Body of pancreas (tissue), 4 donors: ENCODE data around the gene TMEM169. TPM values are rescaled to one million over a fixed set of nuclear protein-coding genes. Genes with fewer than 3 reads are reported as not detected.

Source experiments
- ATAC-seq: fragments of 150-250 bp; one replicate; pipeline ENCODE4 v1.9.1; 2016
- DNase-seq, 4 donors: peaks; one replicate each; pipeline ENCODE4 v3.0.0-alpha.2; 2019
- H3K27ac ChIP-seq, 4 donors: fragments of 200-600 bp; sonication (generic); 1 replicate in 3 of 4; 2 replicates in 1 of 4; pipeline versions ENCODE4 v1.5.1 to v1.6.1; 2016 to 2019; ENCODE audit warnings: mild to moderate bottlenecking in 1 of 4, mixed read lengths in 1 of 4, moderate library complexity in 1 of 4
- H3K27me3 ChIP-seq, 2 donors: fragments of 200-600 bp; sonication (generic); one replicate each; pipeline ENCODE4 v1.6.0; 2016; ENCODE audit warnings: mild to moderate bottlenecking in 1 of 2
- H3K36me3 ChIP-seq, 2 donors: fragments of 200-600 bp; sonication (generic); replicated peaks in 1 of 2; 2 replicates each; pipeline ENCODE4 v1.5.1; 2016; ENCODE audit warnings: low read depth in 2 of 2; ENCODE audit not compliant: insufficient read depth in 1 of 2
- H3K4me1 ChIP-seq: fragments of 200-600 bp; sonication (generic); one replicate; pipeline ENCODE4 v1.6.0; 2016
- H3K4me3 ChIP-seq, 2 donors: fragments of 200-600 bp; sonication (generic); 1 replicate in 1 of 2; 2 replicates in 1 of 2; pipeline ENCODE4 v1.5.1; 2016 to 2019
- H3K9me3 ChIP-seq, 3 donors: fragments of 200-600 bp; sonication (generic); 1 replicate in 2 of 3; 2 replicates in 1 of 3; pipeline ENCODE4 v1.5.1; 2016
- POLR2A ChIP-seq, 3 donors: fragments of 450-650 bp; IDR thresholded peaks; one replicate each; pipeline ENCODE4 v1.6.1; 2016; ENCODE audit warnings: antibody characterized with exemption in 3 of 3, mild to moderate bottlenecking in 2 of 3
- WGBS, 2 donors: methylation state at CpG; one replicate each; pipeline ENCODE4 v1.1.5; 2017; 5-methylcytosine and 5-hydroxymethylcytosine counted together
- intact Hi-C: fragments of 100-400 bp; cut with DNase I; formaldehyde crosslinking; loops from one replicate; pipeline ENCODE4 v1.15.1; 2023
- total RNA-seq, 2 donors: library from RNA; depleted of rRNA; stranded (reverse); fragments of >200 nt; gene quantifications; one replicate each; pipeline ENCODE4 v1.1.0, GENCODE V29; 2016
- TF ChIP-seq, protein P1 (sequence below), 7 experiments: fragments of 450-650 bp in 4 of 7; fragments of 200-600 bp in 3 of 7; sonication (generic) in 3 of 7; IDR thresholded peaks; one replicate each; pipeline ENCODE4 v1.5.1; 2016 to 2019; ENCODE audit warnings: antibody characterized with exemption in 7 of 7

TMEM169 gene
- total RNA-seq, 2 donors from 2014 or later, result 0.26 TPM; not detected in 1

DNA sequence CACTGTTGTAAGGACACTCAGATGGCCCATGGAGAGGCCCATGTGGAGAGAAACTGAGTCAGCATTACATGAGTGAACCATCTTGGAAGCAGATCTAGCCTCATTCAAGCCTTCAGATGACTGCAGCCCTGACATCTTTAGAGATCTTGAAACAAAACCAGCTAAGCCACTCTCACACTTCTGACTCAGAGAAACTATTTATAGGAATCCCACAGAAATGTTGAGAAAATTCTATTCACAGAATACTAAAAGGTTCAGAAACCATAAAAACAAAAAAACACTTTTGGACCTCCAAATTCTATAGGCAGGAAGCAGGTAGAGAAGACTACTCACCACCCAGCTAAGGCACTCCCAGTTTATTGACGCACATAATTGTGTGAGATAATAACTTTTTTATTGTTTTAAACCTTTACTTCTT, 8.7 kb downstream of the TMEM169 start:
- Histone ChIP-seq H3K4me1 (no peaks in the 10 kb centered on the region), H3K36me3 (no peaks in the 10 kb centered on the region), H3K27me3 (no peaks in the 10 kb centered on the region), H3K27ac (no peak overlapping the region), H3K4me3 (no peak overlapping the region), H3K9me3 (no peaks in the 10 kb centered on the region)
- ATAC-seq (no peak), DNase-seq (no peak)
- WGBS, 2 donors, result 80 to 84% methylated on average over 1 of the region's 1 CpG
- intact Hi-C loops, result no loop called here
- TF ChIP-seq, protein P1, sequence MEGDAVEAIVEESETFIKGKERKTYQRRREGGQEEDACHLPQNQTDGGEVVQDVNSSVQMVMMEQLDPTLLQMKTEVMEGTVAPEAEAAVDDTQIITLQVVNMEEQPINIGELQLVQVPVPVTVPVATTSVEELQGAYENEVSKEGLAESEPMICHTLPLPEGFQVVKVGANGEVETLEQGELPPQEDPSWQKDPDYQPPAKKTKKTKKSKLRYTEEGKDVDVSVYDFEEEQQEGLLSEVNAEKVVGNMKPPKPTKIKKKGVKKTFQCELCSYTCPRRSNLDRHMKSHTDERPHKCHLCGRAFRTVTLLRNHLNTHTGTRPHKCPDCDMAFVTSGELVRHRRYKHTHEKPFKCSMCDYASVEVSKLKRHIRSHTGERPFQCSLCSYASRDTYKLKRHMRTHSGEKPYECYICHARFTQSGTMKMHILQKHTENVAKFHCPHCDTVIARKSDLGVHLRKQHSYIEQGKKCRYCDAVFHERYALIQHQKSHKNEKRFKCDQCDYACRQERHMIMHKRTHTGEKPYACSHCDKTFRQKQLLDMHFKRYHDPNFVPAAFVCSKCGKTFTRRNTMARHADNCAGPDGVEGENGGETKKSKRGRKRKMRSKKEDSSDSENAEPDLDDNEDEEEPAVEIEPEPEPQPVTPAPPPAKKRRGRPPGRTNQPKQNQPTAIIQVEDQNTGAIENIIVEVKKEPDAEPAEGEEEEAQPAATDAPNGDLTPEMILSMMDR (IDR thresholded peaks at IDR 0.05), result no peak
- no peak for TF ChIP-seq POLR2A (IDR thresholded peaks at IDR 0.05)

DNA sequence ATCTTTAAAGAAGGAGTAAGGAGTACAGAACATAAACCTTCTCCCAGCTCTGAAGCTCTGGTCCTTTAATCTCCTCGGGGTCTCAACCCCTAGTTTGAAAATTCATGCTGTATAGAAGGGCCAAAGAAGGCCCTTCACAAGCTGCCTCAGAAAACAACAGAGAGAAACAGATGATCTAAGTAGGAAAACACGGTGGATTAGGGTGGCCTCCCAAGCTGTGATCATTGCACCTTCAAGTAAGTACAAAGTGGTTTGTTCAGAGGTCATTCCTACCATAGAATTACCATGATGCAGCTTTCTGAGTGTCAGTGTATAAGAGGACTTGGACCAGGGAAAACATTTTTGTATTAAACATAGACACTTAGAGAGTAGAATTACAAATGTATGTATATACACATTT, 10.9 kb downstream of the TMEM169 start:
- Histone ChIP-seq H3K36me3 (no peaks in the 10 kb centered on the region), H3K27me3 (no peaks in the 10 kb centered on the region), H3K9me3 (no peaks in the 10 kb centered on the region), H3K4me3 (no peak overlapping the region), H3K27ac (no peak overlapping the region), H3K4me1 (no peaks in the 10 kb centered on the region)
- intact Hi-C loops, result no loop called here
- 54 to 69% methylated on average over 2 of the region's 2 CpGs for WGBS, 2 donors
- TF ChIP-seq, protein P1 (IDR thresholded peaks at IDR 0.05), result no peak
- TF ChIP-seq POLR2A (IDR thresholded peaks at IDR 0.05), result no peak
- DNase-seq (no peak), ATAC-seq (no peak)

DNA sequence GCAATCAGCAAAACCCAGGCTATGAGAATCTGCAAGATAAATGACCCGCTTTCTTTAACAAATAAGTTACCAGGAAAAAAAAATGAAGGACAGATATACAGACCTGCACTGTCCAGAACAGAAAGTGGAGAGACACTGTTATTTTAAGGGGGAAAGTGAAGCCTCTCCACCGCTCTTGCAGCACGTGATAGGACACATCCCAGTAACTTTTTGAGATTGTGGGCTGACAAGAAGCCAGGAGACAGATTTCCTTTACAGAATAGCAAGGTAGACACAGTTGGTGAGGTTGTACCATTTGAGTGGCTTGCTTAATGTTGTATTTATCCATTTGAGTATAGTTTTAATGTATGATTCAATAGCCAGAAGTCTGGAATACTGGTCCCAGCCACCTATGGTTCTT, 13.0 kb downstream of the TMEM169 start:
- Histone ChIP-seq H3K36me3 (no peaks in the 10 kb centered on the region), H3K27me3 (no peaks in the 10 kb centered on the region), H3K4me3 (no peak overlapping the region), H3K4me1 (no peaks in the 10 kb centered on the region), H3K9me3 (no peaks in the 10 kb centered on the region), H3K27ac (no peak overlapping the region)
- WGBS, 2 donors, result 80 to 83% methylated on average over 3 of the region's 3 CpGs
- ATAC-seq (no peak), DNase-seq (no peak)
- TF ChIP-seq POLR2A (IDR thresholded peaks at IDR 0.05), result no peak
- TF ChIP-seq, protein P1 (IDR thresholded peaks at IDR 0.05), result no peak
- intact Hi-C loops, result no loop called here

DNA sequence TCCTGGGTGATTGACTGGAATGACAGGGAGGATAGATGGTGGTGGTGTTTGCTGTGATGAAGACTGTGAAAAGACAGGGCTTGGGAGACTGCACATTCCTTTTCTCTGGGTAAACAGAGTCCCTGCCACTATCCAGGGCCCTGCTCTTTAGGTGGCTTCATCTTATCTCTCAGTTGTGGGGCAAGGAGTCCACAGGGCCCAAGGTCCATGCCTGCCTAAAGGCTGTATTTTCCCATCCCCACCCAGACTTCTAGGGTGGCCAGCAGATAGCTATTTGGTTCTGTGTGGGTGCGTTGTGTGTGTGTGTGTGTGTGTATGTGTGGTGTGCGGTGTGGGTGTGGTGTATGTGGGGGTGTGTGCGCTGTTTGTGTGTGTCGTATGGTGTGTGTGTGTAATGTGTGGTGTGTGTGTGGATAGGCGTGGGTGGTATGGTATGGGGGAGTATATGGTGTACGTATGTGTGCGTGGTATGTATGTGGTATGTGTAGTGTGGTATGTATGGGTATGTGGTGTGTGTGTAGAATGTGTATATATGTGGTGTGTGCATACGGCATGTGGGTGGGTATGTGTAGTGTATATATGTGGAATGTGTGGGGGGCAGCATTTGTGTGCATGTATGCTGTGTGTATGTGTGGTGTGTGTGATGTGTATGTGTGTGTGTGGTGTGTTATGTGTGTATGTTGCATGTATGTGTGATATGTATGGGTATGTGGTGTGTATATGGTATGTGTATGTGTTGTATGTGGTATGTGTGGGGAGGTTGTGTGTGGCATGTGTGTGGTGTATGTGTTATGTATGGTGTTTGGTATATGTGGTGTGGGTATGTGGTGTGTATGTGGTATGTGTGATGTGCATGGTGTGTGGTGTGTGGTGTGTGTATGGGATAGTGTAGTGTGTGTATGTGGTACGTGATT, 17.0 kb downstream of the TMEM169 start:
- intact Hi-C loops, result no loop called here
- no peaks in the 10 kb centered on the region for H3K4me1 ChIP-seq
- H3K27ac ChIP-seq, result no peak overlapping the region
- TF ChIP-seq POLR2A (IDR thresholded peaks at IDR 0.05), result no peak
- TF ChIP-seq, protein P1 (IDR thresholded peaks at IDR 0.05), result no peak
- H3K9me3 ChIP-seq, result no peaks in the 10 kb centered on the region
- no peak for ATAC-seq
- H3K36me3 ChIP-seq, result no peaks in the 10 kb centered on the region
- no peaks in the 10 kb centered on the region for H3K27me3 ChIP-seq
- 86 to 87% methylated on average over 9 of the region's 9 CpGs for WGBS, 2 donors
- H3K4me3 ChIP-seq, result no peak overlapping the region
- DNase-seq, result no peak

DNA sequence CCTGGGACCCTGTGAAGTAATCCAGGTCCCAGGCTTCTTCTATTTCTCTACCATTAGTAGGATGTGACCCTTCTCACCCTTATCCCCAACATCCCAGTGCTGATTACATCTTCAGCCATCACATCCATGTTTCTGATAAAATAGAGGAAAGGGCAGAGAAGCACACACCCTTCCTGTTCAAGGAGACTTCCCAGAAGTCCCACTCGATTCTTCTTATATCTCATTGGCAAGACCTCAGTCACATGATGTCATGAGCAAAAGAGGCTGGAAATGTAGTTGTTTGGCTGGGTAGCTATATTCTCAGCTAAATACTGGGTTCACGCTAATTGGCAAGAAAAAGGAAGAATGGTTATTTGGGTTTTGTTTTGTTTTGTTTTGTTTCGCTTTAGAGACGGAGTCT, 19.4 kb downstream of the TMEM169 start:
- H3K9me3 ChIP-seq, result no peaks in the 10 kb centered on the region
- no peak for ATAC-seq
- no peaks in the 10 kb centered on the region for H3K27me3 ChIP-seq
- no peaks in the 10 kb centered on the region for H3K4me1 ChIP-seq
- TF ChIP-seq POLR2A (IDR thresholded peaks at IDR 0.05), result no peak
- TF ChIP-seq, protein P1 (IDR thresholded peaks at IDR 0.05), result no peak
- no peaks in the 10 kb centered on the region for H3K36me3 ChIP-seq
- H3K27ac ChIP-seq, result no peak overlapping the region
- DNase-seq, result no peak
- no peak overlapping the region for H3K4me3 ChIP-seq
- intact Hi-C loops, result no loop called here
- 82 to 86% methylated on average over 4 of the region's 4 CpGs for WGBS, 2 donors
